ENCODE data around the gene TLCD2.
"Not testable (repeated sequence)": the region's sequence is repeated elsewhere in the genome, so short reads cannot be mapped to it uniquely, and the experiment has no call there.

TLCD2 gene

GRCh38 chr17:1716076-1716911 is 6.1 kb upstream of the TLCD2 start:
- DNase-seq (ENCODE audit: low read depth, low spot score), result peak; percentile 100

GRCh38 chr17:1715803-1716075 is 5.6 kb upstream of the TLCD2 start:
- no peak for DNase-seq (ENCODE audit: low read depth, low spot score)

- no peak for DNase-seq (ENCODE audit: low read depth, low spot score)
These were observed 5.0 kb upstream of the TLCD2 start for GRCh38 chr17:1714980-1715802.

GRCh38 chr17:1714427-1714979 is 4.3 kb upstream of the TLCD2 start:
- no peak for DNase-seq (ENCODE audit: low read depth, low spot score)

GRCh38 chr17:1713878-1714426 is 3.8 kb upstream of the TLCD2 start:
- DNase-seq (ENCODE audit: low read depth, low spot score), result no peak

- DNase-seq (ENCODE audit: low read depth, low spot score), result no peak
These were observed 3.1 kb upstream of the TLCD2 start for GRCh38 chr17:1713160-1713877.

GRCh38 chr17:1712271-1712670 is 2.1 kb upstream of the TLCD2 start:
- no peak for DNase-seq (ENCODE audit: low read depth, low spot score)

GRCh38 chr17:1711804-1712203 is 1.6 kb upstream of the TLCD2 start:
- DNase-seq (ENCODE audit: low read depth, low spot score), result no peak

GRCh38 chr17:1710807-1711553 is 803 bp upstream of the TLCD2 start:
- DNase-seq (ENCODE audit: low read depth, low spot score), result no peak

GRCh38 chr17:1709403-1709951 is 700 bp downstream of the TLCD2 start:
- DNase-seq (ENCODE audit: low read depth, low spot score), result no peak

GRCh38 chr17:1708791-1709346 is 1.3 kb downstream of the TLCD2 start:
- DNase-seq (ENCODE audit: low read depth, low spot score), result not testable (repeated sequence)

- no peak for DNase-seq (ENCODE audit: low read depth, low spot score)
These were observed 3.1 kb downstream of the TLCD2 start for GRCh38 chr17:1707107-1707506.

- DNase-seq (ENCODE audit: low read depth, low spot score), result no peak
These were observed 5.2 kb downstream of the TLCD2 start for GRCh38 chr17:1705004-1705403.

GRCh38 chr17:1703063-1703462 is 7.1 kb downstream of the TLCD2 start:
- DNase-seq (ENCODE audit: low read depth, low spot score), result no peak

GRCh38 chr17:1699891-1700290 is 10.3 kb downstream of the TLCD2 start:
- DNase-seq (ENCODE audit: low read depth, low spot score), result not testable (repeated sequence)

GRCh38 chr17:1697681-1698080 is 12.5 kb downstream of the TLCD2 start:
- no peak for DNase-seq (ENCODE audit: low read depth, low spot score)

GRCh38 chr17:1695365-1695764 is 14.8 kb downstream of the TLCD2 start:
- no peak for DNase-seq (ENCODE audit: low read depth, low spot score)

GRCh38 chr17:1693339-1693738 is 16.8 kb downstream of the TLCD2 start:
- DNase-seq (ENCODE audit: low read depth, low spot score), result no peak

- DNase-seq (ENCODE audit: low read depth, low spot score), result no peak
These were observed 19.5 kb downstream of the TLCD2 start for GRCh38 chr17:1690544-1691221.

- not testable (repeated sequence) for DNase-seq (ENCODE audit: low read depth, low spot score)
These were observed 21.8 kb downstream of the TLCD2 start for GRCh38 chr17:1688405-1688804.

Measured in activated naive CD8-positive, alpha-beta T cell treated with anti-CD3 and anti-CD28 coated beads, Interleukin-2, amount 50 U/mL, for 16 hours (primary cell).